ENCODE data around the gene QSOX1. TPM values are rescaled to one million over a fixed set of nuclear protein-coding genes. Genes with fewer than 3 reads are reported as not detected.
A peak's percentile ranks its signal among the peaks of the same experiment; 100 is the strongest.

The QSOX1 gene
- total and polyA plus RNA-seq, 2 donors (not counting 3 experiments of a cell fraction or from before 2014, with no cell fraction given) = 256 to 415 TPM

DNA sequence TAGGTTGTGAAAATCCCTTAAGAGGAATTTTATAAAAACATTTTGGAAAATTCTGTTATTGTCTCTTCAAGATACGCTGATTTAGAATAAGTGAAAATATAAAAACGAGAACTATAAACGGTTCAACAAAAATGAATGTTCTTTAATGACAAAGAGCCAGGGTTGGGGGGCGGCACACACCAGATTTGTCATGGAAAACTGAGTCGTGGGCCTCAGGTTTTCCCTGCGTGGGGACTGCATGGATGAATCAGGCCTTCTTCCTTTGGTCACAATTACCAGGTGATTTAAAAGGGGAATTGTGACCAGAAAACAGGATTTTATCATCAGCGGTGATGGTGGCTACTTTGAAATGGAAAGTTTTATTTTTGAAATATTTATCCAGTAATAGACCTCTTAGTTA is 84.0 kb downstream of the QSOX1 start:
- intact Hi-C loops (cut with micrococcal nuclease) (no loop called here), dilution Hi-C loops (cut with MboI; ENCODE audit: extremely low pct_ligation_motif_present, low sequenced_read_pairs) (no loop called here)
- Histone ChIP-seq H3K4me2 (ENCODE audit: insufficient read depth, low read length) (no peak overlapping the region), H3K4me1 (ENCODE audit: control insufficient read depth, extremely low read depth, insufficient read depth, low read length) (peaks cover 4% of the 10 kb centered on the region), H3K4me3 (replicated peaks in 1 of 3; ENCODE audit: insufficient read depth in 1 of 3, low read depth in 1 of 3, low read length in 3 of 3) (no peak overlapping the region), H3K9ac (replicated peaks; ENCODE audit: extremely low read depth, insufficient read depth, low read length) (no peak overlapping the region), H3K27ac (ENCODE audit: insufficient read depth, low read depth, low read length) (no peak overlapping the region), H3K79me2 (ENCODE audit: control insufficient read depth, insufficient read depth, low read length) (no peaks in the 10 kb centered on the region), H4K20me1 (replicated peaks; ENCODE audit: control insufficient read depth, extremely low read depth, insufficient read depth, low read length) (no peaks in the 10 kb centered on the region), H3K36me3 (ENCODE audit: control insufficient read depth in 2 of 2, extremely low read depth in 1 of 2, insufficient read depth in 2 of 2, low read length in 2 of 2) (no peaks in the 10 kb centered on the region), H3K27me3 (ENCODE audit: control insufficient read depth in 2 of 2, insufficient read depth in 2 of 2, low read length in 2 of 2) (peaks cover 77 to 84% of the 10 kb centered on the region in 2 experiments), H3K9me1 (replicated peaks; ENCODE audit: control insufficient read depth, extremely low read depth, insufficient read depth, low read length) (no peaks in the 10 kb centered on the region), H3K9me3 (replicated peaks; ENCODE audit: control insufficient read depth, insufficient read depth, low read length) (no peaks in the 10 kb centered on the region), H2AFZ (ENCODE audit: low read depth, low read length) (no peak overlapping the region)
- ChIA-PET POLR2A (no interaction called here), CTCF (interaction anchor here (3.1 kb wide), 1 partner anchor 14 kb away, joined by 9 read pairs; no protein-coding TSS in a partner anchor)
- FAIRE-seq (peak; percentile 21), DNase-seq (ENCODE audit: low read depth, low spot score) (no peak)
- TF ChIP-seq GATA2 (IDR thresholded peaks at IDR 0.05; ENCODE audit: insufficient read depth, insufficient read length, low read depth, low read length) = no peak
- peak; percentile 27 for TF ChIP-seq EZH2 (IDR thresholded peaks at IDR 0.05; ENCODE audit: borderline replicate concordance, low read depth, low read length, severe bottlenecking)
- no TSS peak for BruUV-seq (replicated peaks)

GRCh38 chr1:180239145-180240096 is 84.8 kb downstream of the QSOX1 start:
- DNase-seq (ENCODE audit: low read depth, low spot score) (no peak), FAIRE-seq (no peak)
- Histone ChIP-seq H3K9me3 (replicated peaks; ENCODE audit: control insufficient read depth, insufficient read depth, low read length) (no peaks in the 10 kb centered on the region), H3K27me3 (ENCODE audit: control insufficient read depth in 2 of 2, insufficient read depth in 2 of 2, low read length in 2 of 2) (peaks cover 72 to 78% of the 10 kb centered on the region in 2 experiments), H3K79me2 (ENCODE audit: control insufficient read depth, insufficient read depth, low read length) (no peaks in the 10 kb centered on the region), H3K9me1 (replicated peaks; ENCODE audit: control insufficient read depth, extremely low read depth, insufficient read depth, low read length) (no peaks in the 10 kb centered on the region), H3K9ac (replicated peaks; ENCODE audit: extremely low read depth, insufficient read depth, low read length) (no peak overlapping the region), H3K4me3 (replicated peaks in 1 of 3; ENCODE audit: insufficient read depth in 1 of 3, low read depth in 1 of 3, low read length in 3 of 3) (no peak overlapping the region), H3K4me2 (ENCODE audit: insufficient read depth, low read length) (no peak overlapping the region), H4K20me1 (replicated peaks; ENCODE audit: control insufficient read depth, extremely low read depth, insufficient read depth, low read length) (no peaks in the 10 kb centered on the region), H3K4me1 (ENCODE audit: control insufficient read depth, extremely low read depth, insufficient read depth, low read length) (peaks cover 4% of the 10 kb centered on the region), H2AFZ (ENCODE audit: low read depth, low read length) (no peak overlapping the region), H3K36me3 (ENCODE audit: control insufficient read depth in 2 of 2, extremely low read depth in 1 of 2, insufficient read depth in 2 of 2, low read length in 2 of 2) (no peaks in the 10 kb centered on the region), H3K27ac (ENCODE audit: insufficient read depth, low read depth, low read length) (no peak overlapping the region)
- dilution Hi-C loops (cut with MboI; ENCODE audit: extremely low pct_ligation_motif_present, low sequenced_read_pairs) (no loop called here), intact Hi-C loops (cut with micrococcal nuclease) (no loop called here)
- BruUV-seq (replicated peaks) = no TSS peak
- peak; percentile 25 for TF ChIP-seq EZH2 (IDR thresholded peaks at IDR 0.05; ENCODE audit: borderline replicate concordance, low read depth, low read length, severe bottlenecking)
- no peak for TF ChIP-seq JUN (IDR thresholded peaks at IDR 0.05; ENCODE audit: borderline replicate concordance, insufficient read depth, insufficient read length, low read depth)
- POLR2A ChIA-PET = interaction anchor here (0.8 kb wide), 1 partner anchor 307 kb away, joined by 3 read pairs; no protein-coding TSS in a partner anchor
- CTCF ChIA-PET = interaction anchor here (0.8 to 3.1 kb wide), 3 partner anchors 10 to 239 kb away, joined by 3 to 9 read pairs (median 4); no protein-coding TSS in a partner anchor

Measured in endothelial cell of umbilical vein (primary cell).